ENCODE data around the gene RTRAF.

DNA sequence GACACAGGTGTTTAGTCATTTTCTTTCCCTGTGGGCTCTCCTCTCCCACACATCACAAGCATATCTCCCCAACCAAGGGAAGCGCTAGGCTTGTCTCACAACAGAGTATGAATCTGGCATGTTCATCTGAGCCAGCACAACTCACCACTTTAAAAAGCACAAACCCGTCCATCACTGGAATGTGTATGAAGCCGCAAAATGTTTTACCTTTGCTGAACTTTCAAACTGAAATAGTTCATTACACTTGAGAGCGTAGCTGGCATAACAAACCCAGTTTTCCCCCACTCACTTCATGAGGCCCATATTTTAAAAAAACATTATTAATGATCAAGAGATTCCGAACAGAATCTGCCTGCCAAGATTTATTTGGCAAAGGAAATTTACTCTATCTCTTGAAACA, 63.7 kb downstream of the RTRAF start:
- TF ChIP-seq, protein P1, sequence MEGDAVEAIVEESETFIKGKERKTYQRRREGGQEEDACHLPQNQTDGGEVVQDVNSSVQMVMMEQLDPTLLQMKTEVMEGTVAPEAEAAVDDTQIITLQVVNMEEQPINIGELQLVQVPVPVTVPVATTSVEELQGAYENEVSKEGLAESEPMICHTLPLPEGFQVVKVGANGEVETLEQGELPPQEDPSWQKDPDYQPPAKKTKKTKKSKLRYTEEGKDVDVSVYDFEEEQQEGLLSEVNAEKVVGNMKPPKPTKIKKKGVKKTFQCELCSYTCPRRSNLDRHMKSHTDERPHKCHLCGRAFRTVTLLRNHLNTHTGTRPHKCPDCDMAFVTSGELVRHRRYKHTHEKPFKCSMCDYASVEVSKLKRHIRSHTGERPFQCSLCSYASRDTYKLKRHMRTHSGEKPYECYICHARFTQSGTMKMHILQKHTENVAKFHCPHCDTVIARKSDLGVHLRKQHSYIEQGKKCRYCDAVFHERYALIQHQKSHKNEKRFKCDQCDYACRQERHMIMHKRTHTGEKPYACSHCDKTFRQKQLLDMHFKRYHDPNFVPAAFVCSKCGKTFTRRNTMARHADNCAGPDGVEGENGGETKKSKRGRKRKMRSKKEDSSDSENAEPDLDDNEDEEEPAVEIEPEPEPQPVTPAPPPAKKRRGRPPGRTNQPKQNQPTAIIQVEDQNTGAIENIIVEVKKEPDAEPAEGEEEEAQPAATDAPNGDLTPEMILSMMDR (IDR thresholded peaks at IDR 0.05): no peak
- TF ChIP-seq NRF1 (IDR thresholded peaks at IDR 0.05; ENCODE audit: low read depth, low read length) (no peak), JUND (IDR thresholded peaks at IDR 0.05) (no peak), GABPA (IDR thresholded peaks at IDR 0.05; ENCODE audit: low read depth) (no peak), MXI1 (IDR thresholded peaks at IDR 0.05; ENCODE audit: low read depth, low read length) (no peak), RAD21 (IDR thresholded peaks at IDR 0.05; ENCODE audit: low read length) (no peak), YY1 (IDR thresholded peaks at IDR 0.05; ENCODE audit: low read depth) (no peak), POLR2AphosphoS5 (IDR thresholded peaks at IDR 0.05; ENCODE audit: low read depth, low read length) (no peak)
- TF ChIP-seq, protein P2, sequence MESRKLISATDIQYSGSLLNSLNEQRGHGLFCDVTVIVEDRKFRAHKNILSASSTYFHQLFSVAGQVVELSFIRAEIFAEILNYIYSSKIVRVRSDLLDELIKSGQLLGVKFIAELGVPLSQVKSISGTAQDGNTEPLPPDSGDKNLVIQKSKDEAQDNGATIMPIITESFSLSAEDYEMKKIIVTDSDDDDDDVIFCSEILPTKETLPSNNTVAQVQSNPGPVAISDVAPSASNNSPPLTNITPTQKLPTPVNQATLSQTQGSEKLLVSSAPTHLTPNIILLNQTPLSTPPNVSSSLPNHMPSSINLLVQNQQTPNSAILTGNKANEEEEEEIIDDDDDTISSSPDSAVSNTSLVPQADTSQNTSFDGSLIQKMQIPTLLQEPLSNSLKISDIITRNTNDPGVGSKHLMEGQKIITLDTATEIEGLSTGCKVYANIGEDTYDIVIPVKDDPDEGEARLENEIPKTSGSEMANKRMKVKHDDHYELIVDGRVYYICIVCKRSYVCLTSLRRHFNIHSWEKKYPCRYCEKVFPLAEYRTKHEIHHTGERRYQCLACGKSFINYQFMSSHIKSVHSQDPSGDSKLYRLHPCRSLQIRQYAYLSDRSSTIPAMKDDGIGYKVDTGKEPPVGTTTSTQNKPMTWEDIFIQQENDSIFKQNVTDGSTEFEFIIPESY (IDR thresholded peaks at IDR 0.05; ENCODE audit: borderline replicate concordance, low read depth): no peak
- TF ChIP-seq, protein P3, sequence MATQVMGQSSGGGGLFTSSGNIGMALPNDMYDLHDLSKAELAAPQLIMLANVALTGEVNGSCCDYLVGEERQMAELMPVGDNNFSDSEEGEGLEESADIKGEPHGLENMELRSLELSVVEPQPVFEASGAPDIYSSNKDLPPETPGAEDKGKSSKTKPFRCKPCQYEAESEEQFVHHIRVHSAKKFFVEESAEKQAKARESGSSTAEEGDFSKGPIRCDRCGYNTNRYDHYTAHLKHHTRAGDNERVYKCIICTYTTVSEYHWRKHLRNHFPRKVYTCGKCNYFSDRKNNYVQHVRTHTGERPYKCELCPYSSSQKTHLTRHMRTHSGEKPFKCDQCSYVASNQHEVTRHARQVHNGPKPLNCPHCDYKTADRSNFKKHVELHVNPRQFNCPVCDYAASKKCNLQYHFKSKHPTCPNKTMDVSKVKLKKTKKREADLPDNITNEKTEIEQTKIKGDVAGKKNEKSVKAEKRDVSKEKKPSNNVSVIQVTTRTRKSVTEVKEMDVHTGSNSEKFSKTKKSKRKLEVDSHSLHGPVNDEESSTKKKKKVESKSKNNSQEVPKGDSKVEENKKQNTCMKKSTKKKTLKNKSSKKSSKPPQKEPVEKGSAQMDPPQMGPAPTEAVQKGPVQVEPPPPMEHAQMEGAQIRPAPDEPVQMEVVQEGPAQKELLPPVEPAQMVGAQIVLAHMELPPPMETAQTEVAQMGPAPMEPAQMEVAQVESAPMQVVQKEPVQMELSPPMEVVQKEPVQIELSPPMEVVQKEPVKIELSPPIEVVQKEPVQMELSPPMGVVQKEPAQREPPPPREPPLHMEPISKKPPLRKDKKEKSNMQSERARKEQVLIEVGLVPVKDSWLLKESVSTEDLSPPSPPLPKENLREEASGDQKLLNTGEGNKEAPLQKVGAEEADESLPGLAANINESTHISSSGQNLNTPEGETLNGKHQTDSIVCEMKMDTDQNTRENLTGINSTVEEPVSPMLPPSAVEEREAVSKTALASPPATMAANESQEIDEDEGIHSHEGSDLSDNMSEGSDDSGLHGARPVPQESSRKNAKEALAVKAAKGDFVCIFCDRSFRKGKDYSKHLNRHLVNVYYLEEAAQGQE (IDR thresholded peaks at IDR 0.05; ENCODE audit: low read depth, low read length): no peak

Measured in SK-N-SH (cell line).